Cerebellar cortex (tissue), 1 donor: ENCODE measurements around the gene CXXC4.

Source experiments
- DNase-seq: peaks from one replicate; pipeline ENCODE4 v3.0.0-alpha.2; 2015; ENCODE audit warnings: low spot score

Gene CXXC4

DNA sequence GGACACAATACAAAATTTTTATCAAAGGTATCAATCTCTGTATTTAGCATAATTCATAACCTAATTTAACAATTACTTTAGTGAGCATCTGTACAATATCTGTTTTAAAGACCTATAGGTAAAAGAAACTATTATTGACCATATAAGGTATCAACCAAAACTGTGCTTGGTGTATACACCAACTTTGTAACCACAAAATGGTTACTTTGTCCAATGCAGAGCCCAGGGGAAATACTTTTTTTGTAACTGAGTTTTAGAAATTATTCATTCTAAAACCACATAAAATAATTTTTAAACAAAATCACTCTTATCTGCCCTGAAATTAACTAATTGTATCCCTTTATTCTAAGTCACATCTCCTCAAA, 5.0 kb downstream of the CXXC4 start:
- DNase-seq: no peak

DNA sequence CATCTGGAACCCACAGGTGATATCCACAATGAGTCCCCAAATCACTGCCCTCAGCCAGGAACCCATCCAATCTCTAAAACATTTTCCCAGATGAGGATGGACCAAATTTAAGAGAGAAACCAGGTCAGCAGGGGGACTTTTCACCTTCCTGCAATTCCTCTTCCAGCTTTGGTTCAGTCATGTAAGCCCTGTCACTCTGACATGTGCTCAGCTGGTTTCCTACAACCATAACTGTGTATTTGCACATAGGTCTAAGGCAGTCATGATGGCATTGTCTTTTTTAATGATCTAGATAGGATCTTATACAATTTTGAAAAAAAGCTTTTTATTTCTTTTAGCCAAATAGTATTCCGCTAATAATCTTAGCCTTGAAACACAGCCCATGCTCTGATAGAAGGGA, 6.5 kb downstream of the CXXC4 start:
- DNase-seq: no peak

DNA sequence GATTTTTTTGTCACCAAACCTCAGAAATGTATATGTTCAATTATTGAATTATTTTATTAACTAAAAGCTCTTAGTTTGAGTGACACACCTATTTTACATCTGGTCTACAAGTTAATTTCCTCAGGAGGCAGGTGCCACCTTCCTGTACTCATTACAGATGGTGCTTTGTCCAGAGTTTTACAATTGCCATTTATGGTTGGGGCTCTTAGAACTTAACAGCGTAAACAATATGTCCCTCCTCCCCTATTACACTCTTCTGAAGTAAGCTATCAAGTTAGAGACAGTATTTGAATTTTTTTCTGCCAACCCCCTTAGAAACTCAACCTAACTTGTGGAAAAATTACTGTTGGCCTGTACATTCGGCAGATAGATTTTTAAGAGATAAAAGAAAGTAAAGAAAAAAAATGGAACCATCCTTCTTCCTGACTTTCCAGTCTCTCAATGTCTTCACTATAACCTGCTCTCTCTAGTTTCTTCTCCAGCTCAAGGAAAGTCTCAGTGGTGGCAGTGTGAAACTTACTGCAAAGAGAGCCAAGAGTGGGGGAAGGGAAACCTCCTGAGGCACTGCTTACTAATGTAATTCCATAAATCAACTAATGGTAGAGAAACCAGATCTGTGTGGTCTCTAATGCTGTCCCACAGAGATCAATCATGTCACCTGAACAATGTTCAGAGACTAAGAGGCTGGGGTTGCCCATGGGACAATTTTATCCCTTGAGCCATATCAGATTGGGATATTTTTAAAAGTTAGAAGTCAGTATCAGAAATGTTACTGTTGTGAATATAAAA, 7.8 kb downstream of the CXXC4 start:
- DNase-seq: no peak

DNA sequence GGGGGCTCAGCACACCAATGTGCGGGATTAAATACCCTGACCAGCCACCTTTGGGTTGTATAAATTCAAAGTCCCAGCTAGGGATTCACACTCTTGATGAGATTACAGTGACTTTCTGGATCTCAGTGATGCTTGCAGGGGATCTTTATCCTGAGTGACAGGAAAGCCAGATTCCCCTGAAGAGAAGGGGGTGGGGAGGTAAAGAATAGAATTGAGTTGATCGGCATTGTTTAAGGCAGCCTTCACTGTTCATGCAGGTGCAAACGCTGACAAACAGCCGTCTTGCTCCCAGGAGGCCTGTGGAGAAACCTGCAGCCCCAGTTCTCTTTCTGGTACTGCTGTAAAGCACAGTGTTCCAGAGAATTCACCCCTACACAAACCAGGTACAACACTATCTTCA, 19.0 kb downstream of the CXXC4 start:
- no peak for DNase-seq

DNA sequence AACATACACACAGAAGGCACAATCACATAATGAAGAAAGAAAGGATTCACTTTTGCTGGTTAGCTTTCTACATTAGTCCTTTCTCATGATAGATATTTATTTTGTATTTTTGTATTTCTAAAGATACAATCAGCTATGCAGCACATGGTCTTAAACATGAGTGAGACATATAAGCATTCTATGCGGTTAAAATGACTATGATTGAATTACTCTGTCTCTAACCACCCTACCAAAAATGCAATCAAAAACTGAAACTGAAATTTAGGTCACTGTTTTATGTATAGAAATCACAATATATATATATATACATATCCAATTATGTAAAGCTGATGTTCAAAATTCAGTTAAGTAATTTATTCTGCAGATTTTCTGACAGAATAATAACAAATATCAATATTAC, 21.9 kb downstream of the CXXC4 start:
- DNase-seq: no peak

DNA sequence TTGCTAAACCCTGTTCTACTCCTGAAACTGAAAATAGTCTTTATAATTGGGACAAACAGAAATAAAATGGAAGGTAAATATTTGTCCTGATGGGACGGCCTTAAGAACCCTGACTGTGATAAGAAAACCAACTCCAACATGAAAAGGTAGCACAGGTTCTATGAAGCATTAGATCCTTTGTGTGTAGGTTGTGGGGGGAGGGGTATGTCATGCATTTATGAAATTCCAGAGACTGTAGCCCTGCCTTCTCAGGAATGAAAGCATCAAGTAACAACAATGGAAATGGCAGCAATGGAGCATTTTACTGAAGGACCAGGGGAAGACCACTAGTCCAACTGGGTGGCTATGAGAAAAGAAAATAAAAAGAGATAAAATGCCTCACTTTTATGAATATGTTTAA, 23.9 kb downstream of the CXXC4 start:
- no peak for DNase-seq

DNA sequence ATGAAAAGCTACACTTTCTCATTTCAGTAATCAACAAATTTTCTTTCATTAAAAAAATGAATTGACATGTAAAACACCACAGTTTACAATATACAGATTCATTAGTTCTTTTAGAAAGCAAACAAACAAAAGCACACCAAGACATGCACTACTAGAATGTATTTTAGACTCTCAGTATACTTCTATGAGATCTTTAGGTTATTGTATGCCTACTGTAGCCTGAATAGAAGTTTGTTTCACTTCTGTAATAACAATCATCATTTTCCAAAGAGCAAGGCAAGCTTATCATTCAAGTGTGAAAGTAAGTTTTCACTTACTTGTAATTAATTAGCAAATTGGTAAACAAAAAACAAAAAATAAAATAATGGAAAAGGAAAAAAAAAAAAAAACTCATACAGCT, 24.9 kb downstream of the CXXC4 start:
- no peak for DNase-seq

DNA sequence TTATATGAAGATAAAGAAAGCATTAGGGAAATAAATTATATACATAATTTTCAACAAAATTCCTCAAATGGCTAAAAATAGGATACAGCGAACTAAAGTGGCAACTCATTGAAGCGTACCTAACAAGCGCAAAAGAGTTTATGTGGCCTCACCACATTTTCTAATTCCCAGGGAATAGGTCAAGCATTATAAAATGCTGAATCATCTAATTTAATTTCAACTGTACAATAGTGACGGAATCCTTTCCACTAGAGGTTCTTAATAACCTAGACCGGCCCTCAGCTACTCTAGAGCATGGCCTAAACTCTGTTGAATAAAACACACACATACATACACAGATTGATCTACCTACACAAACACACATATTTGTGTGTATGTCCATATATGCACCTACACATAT, 29.1 kb downstream of the CXXC4 start:
- no peak for DNase-seq

DNA sequence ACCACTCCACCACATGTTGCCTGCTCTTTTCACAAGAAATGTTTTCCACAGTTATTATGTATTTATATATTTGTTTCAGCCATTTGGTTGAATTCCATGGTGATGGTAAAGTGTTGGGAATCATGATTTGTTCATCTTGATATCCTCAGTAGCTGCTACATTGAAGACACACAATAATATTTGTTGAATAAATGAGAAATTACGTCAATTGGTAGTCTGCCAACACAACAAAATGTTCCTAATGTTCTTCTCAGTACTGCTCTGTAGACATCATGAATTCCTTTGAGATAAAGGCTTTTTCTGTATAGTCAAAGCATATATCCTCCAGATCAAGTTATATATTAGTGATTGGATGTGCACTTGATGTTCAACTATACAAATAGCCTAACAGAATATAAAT, 29.5 kb downstream of the CXXC4 start:
- no peak for DNase-seq

DNA sequence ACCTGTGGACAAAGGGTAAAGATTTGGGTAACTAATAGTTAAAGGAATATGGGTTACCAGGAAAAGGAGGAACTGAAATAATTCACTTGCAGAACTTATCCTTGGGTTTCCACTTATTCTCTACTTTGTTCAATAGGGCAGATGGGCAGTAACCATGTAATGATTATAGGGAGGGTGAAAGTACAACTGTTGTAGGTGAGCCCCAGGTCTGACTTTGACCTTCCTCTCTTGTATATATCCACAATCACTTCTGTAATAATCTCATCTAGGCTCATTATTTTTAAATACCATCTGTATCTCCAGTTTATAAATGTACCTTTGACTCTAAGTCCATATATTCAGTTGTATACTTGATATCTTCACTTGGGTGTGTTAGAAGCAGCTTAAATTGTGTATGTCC, 32.1 kb downstream of the CXXC4 start:
- DNase-seq: no peak

DNA sequence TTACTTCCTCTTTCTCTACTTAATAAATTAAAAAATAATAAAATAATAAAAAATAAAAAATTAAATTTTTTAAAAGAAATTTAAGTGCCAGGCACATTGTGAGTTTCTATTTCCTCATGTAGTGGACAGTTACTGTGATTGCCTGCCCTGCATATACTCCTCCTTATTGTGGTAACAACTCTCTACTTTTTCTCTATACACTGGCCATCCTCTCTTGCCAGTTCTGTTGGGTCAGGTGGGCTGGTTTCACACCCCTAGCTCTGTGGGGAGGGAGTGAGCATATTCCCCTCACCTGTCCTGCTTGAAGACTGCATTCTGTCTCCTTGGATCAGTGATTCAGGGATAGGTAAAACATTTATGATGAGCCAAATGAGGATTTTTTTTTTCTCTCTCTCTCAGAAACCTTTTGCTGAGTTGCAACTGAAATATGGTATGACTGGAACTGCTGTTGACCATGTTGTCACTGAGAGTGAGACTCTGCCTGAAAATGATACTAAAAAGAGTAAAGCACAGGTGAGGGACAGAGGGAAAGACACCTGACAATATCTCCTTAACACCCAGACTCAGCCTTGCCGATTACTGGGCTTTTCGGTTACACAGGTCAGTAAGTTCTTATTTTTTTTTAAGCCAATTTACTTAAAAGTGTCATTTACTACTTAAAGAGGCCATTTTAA, 37.2 kb downstream of the CXXC4 start:
- no peak for DNase-seq

DNA sequence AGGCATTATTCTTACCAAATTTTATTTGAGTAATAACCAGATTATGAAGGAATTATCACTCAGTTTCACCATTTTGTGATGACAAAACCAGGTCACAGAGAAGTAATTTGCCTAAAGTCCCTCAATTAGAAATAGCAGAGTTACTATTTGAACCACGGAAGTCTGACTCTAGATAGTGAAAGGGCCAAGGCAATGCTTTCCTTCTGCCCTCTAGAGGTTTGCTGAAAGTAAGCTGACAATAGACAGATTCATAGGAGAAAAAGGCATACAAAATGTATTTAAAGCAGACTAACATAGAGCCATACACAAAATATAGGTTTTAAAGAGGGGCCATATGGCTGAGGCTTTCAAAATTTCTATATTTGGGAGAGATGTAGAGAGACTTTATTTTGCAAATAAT, 43.1 kb downstream of the CXXC4 start:
- DNase-seq: peak; percentile 19

DNA sequence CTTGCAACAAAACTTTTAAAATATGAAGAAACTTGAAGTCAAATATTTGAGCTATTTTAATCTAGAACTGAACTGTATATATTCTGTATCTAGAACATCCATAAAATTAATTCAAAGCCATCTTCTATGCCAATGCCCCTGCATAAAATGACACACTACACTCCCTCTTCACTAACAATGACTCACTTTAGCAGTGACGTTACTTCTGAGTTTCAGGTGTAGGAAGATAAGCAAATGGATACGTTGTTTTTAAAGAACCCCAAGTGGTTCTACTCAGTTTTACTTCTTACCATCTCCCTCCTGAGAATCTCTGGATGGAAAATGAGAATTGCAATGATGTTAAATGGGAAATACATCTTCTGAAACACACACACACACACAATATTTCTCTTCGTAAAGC, 45.2 kb downstream of the CXXC4 start:
- DNase-seq: no peak

DNA sequence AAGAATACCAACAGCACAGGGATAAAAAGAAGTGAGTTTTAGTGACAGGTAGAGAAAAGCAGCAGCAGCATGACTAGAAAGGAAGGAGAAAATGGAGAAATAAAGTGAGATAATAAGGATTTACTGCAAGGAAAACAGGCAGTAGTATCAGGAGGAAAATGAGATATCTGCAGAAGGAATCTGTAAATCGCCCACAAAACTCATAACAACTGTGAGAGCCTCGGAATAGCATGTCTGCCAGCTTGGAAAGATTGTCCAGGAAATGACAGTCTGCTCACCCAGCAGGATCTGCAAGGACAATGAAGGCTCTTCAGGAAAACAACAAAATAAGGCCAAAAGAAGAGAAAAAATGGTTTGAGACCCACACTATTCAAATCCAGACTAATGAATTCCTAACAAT, 47.4 kb downstream of the CXXC4 start:
- peak; percentile 91 for DNase-seq

DNA sequence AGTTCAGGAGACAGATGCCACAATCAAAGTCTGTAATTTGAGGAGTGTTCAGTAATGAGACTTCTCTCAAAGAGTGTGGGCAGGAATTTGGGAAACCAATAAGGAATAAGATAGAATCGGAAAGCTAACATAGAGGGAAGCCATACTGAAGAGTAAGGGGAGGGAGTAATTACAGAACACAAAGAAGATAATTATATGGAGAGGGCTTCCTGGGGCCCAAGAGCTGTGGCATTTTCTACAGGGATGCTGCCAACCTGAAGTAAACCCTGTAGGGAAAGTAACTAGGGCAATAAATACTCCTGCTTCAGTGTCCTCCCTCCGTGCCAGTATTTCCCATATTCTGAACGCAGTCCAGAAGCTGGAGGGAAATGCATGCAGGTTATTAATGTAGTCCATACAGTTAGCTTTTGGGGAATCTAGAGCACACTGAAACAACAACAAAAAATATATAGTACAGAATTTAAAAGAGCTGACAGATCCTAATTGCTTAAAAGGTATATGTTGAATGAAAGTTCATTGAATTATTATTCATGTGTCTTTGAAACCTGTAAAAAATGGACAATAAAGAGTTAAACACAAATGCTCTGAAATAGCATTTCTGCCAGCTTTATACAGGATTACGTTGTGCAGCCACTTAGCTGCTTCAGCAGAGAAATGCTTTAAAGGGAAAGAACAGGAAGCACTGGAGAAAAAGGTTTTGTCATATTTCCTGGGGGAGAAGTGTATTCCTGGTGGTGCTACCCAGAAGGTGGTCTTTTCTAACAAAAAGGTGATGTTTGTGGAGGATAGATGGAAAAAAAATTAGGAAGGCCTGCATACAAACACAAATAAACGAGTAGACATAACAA, 48.0 kb downstream of the CXXC4 start:
- peak; percentile 84 for DNase-seq

DNA sequence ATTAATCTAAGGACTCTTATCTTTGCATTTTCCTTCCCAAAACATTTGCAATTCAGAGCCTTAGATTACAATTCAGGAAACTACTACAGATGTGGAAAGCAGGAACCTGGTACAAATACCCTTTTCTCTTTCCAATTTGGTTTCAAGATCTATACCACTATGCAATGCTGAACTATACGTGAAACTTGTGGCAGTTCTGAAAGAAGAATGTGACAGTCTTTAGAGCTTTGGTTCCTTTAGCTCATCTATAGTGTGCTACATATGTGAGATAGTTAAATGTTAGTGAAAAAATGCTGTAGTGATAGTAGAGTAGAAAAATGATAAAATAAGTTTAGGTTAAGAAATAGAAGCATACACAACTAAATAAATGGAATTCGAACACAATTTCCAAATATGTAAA, 50.0 kb downstream of the CXXC4 start:
- DNase-seq: no peak

DNA sequence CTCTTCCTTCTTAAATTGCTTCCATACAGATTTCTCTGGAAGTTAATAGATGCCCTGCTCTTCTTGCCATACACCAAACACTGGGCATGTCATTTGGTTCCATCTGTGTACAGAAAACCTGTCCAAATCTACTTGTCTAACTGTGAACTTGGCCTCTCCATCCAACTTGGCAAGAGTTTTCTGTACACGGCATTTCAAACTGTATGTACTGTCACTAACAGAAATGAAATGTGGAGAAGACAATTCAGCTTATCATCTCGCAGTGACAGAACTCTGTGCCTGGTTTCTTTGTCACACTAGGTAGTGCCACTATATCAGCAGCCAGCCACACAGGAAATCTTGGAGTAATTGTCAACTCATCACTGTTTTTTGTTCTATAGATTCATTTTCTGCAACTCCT, 58.2 kb downstream of the CXXC4 start:
- peak; percentile 82 for DNase-seq

DNA sequence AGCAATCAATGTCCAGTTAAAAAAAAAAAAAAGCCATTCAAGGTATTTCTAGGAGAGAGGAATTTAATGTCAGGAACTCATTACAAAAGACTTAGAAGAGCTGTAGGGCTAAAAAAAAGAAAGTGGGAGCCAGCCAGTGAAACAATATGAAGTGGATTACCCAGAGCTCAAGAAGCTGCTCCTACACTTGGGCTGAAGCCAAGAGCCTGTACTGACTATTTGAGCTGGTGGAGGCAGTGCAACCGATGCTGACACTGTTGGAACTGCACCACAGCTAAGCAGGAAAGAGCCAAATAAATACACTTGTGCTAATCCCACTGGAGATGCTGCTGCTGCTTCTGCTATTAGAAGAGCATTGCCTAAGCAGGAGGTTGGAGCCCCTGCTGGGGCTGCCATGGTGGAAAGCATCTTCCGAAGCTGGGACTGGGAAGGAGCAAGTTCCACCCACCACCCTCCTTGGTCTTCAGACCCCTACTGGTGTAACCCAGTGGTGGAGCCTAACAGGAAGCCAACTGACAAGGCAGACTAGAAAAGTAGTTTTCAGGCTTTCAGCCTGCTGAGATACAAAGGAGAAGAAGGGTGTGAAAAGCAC, 65.4 kb downstream of the CXXC4 start:
- DNase-seq: no peak

DNA sequence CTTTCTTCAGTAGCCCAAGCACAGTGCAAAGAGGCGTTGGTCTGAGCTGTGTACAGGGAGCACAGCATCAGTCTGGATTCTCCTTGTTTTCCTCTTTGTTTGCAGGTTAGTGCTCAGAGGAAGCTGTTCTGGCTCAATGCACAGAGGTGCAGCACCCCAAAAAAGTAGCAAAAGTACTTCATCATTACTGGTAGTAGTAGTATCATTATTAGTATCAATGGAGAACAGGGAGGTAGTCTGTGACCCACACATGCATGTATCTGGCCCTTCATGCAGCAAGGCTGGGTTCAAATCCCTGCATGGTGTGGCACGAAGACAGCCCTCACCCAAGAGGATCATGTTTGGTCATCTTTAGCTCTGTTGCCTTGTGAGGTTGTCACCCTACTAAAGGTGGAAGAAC, 68.7 kb downstream of the CXXC4 start:
- DNase-seq: no peak

DNA sequence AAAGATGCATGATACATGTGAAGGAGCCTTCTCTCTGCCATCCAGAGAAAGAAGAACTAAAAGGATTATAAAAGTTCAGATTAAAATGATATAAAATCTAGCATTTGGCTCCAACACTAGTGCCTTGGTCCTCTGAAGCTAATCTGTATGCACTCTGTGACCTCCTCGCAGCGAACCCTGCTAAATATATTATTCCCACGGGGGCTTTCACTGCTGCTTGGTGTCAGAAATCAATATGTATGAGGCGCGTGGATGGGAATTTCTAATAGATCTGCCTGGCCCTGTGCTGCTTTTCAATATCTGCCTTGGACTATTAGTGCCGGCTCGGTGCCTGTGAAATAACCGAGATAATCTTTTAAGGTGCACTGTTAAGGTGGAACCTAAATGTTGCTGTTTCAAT, 69.7 kb downstream of the CXXC4 start:
- peak; percentile 14 for DNase-seq

DNA sequence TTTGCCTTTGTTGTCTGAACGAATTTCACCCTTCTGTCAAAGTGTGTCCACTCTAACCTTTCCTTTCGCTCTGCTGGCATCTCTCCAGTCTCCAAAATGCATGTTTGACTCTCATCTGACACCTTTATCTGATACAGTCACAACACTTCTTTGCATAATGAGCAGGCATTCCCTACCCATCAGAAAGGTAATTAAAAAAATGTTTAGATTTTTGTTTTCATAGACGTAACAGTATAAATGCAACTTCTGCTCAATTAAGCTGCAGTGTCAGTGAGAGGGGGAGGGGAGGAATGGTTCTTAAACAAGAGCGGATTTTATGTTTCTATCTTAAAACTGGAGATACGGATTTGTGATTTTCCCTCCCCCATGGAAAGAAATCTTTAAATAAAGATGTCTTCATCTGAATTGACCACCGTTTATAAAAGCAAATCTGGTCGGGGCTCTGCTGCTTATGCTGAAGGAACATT, 70.2 kb downstream of the CXXC4 start:
- DNase-seq: peak; percentile 21

DNA sequence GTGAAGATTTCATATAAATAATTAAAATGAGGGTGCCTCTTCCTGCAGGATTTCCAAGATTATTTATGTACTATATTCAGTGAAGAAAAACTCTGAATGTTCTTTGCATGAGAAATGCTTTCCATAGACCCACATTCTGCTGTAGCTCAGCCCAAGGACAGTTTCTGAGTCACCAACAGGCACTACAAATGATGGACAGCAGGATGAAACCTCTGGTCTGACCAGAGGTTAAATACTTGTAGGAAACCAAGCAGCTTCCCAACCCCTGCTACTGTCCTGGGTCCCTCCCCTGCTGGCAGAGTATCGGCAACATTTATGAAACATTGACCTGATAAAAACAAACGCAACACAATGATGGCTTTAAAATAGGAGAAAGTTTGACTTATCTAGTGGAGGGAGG, 73.1 kb downstream of the CXXC4 start:
- no peak for DNase-seq

DNA sequence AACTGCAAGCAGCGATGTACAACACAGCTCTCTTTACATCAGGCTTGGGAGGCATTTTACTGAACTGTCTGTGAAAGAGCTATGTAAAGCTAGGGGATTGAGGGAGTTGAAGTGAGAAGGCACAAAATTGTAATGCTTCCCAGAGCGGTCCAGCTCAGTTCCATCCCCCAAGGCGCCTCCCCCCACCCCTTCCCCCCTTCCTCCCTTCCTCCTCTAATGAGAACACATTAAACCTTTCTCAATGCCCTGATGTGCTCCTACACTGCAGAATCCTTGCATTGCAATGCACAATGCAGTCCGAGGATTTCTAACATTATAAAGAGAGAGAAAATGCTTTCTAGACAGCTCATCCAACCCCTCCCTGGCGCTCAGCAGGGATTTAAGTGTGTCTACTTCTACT, 73.9 kb downstream of the CXXC4 start:
- DNase-seq: peak; percentile 22
